Loucy (cell line): ENCODE measurements around the gene APMAP.
"Not testable (repeated sequence)": the region's sequence is repeated elsewhere in the genome, so short reads cannot be mapped to it uniquely, and the experiment has no call there.

Experiments used
- H2AFZ ChIP-seq: fragments of 200-600 bp; sonication (generic); 2 replicates; pipeline ENCODE4 v1.6.0; 2016; ENCODE audit warnings: antibody characterized with exemption, mild to moderate bottlenecking, low read length, moderate library complexity
- H3F3A ChIP-seq: fragments of 200-600 bp; 2 replicates; pipeline ENCODE4 v1.6.0; 2016; ENCODE audit warnings: antibody characterized with exemption, low read depth, mild to moderate bottlenecking
- H3K27me3 ChIP-seq: fragments of 200-600 bp; sonication (generic); 2 replicates; pipeline ENCODE4 v1.6.1; 2014; ENCODE audit warnings: low read length, mild to moderate bottlenecking; ENCODE audit not compliant: insufficient read depth, poor library complexity, severe bottlenecking
- H3K36me3 ChIP-seq: fragments of 200-600 bp; sonication (generic); 2 replicates; pipeline ENCODE4 v1.6.1; 2016; ENCODE audit warnings: low read length; ENCODE audit not compliant: insufficient read depth
- H3K4me1 ChIP-seq: fragments of 200-600 bp; sonication (generic); 2 replicates; pipeline ENCODE4 v1.5.1; 2014; ENCODE audit warnings: low read length, mild to moderate bottlenecking; ENCODE audit not compliant: insufficient read depth, poor library complexity, severe bottlenecking
- H3K4me2 ChIP-seq: fragments of 200-600 bp; sonication (generic); 2 replicates; pipeline ENCODE4 v1.6.0; 2014; ENCODE audit warnings: antibody characterized with exemption, low read length, low read depth, mild to moderate bottlenecking; ENCODE audit not compliant: poor library complexity, severe bottlenecking
- H3K4me3 ChIP-seq: fragments of 200-600 bp; sonication (generic); 2 replicates; pipeline ENCODE4 v1.5.1; 2014; ENCODE audit warnings: low read length, mild to moderate bottlenecking, mixed read lengths; ENCODE audit not compliant: poor library complexity, severe bottlenecking
- H3K79me2 ChIP-seq: fragments of 200-600 bp; sonication (generic); 2 replicates; pipeline ENCODE4 v1.6.1; 2014; ENCODE audit warnings: low read length; ENCODE audit not compliant: insufficient read depth
- H3K9ac ChIP-seq: fragments of 200-600 bp; sonication (generic); 2 replicates; pipeline ENCODE4 v1.6.0; 2014; ENCODE audit warnings: mild to moderate bottlenecking, low read depth, low read length, moderate library complexity; ENCODE audit not compliant: poor library complexity, severe bottlenecking
- H3K9me2 ChIP-seq: fragments of 200-600 bp; sonication (generic); replicated peaks from 2 replicates; pipeline ENCODE4 v1.6.1; 2016; ENCODE audit warnings: low read depth, low read length, mixed read lengths
- H3K9me3 ChIP-seq: fragments of 200-600 bp; sonication (generic); 2 replicates; pipeline ENCODE4 v1.6.1; 2014; ENCODE audit warnings: mild to moderate bottlenecking, antibody characterized with exemption, low read length, low read depth; ENCODE audit not compliant: insufficient read depth
- H4K20me1 ChIP-seq: fragments of 200-600 bp; sonication (generic); 2 replicates; pipeline ENCODE4 v1.6.0; 2014; ENCODE audit warnings: antibody characterized with exemption, low read length, mild to moderate bottlenecking; ENCODE audit not compliant: insufficient read depth, poor library complexity, severe bottlenecking
- TF ChIP-seq, protein P1 (sequence below): fragments of 200-600 bp; sonication (generic); conservative IDR thresholded peaks from 2 replicates; pipeline ENCODE4 v1.5.1; 2014; ENCODE audit warnings: mild to moderate bottlenecking, antibody characterized with exemption, low read length

APMAP gene

DNA sequence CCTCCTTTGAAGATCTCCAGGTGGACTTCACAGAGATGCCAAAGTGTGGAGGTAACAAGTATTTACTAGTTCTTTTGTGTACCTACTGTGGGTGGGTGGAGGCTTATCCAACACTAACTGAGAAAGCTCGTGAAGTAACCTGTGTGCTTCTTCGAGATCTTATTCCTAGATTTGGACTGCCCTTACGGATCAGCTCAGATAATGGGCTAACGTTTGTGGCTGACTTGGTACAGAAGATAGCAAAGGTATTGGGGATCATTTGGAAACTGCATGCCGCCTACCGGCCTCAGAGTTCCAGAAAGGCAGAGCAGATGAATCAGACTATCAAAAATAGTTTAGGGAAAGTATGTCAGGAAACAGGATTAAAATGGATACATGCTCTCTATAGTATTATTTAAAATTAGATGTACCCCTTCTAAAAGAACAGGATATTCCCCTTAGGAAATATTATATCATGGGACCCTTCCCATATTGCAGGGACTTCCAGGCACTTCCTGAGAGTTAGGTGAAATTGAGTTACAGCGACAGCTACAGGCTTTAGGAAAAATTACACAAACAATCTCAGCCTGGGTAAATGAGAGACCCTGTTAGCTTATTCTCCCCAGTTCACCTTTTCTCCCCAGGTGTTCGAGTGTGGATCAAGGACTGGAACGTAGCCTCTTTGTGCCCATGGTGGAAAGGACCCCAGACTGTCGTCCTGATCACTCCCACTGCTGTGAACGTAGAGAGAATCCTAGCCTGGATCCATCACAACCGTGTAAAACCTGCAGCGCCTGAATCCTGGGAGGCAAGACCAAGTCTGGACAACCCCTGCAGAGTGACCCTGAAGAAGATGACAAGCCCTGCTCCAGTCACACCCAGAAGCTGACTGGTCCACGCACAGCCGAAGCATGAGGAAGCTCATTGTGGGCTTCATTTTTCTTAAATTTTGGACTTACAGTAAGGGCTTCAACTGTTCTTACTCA is 61.5 kb downstream of the APMAP start:
- Histone ChIP-seq H3K4me2 (peak overlapping the region; percentile 59), H2AFZ (peak overlapping the region; percentile 59; the same call in 1 of the 2 replicates), H3K4me3 (peak overlapping the region; percentile 31), H3K9ac (peak overlapping the region; percentile 45), H3K4me1 (peaks cover 22% of the 10 kb centered on the region)
- not testable (repeated sequence) for H4K20me1 ChIP-seq, H3K9me3 ChIP-seq, H3K27me3 ChIP-seq, H3F3A ChIP-seq, H3K9me2 ChIP-seq, H3K79me2 ChIP-seq, H3K36me3 ChIP-seq
- TF ChIP-seq, protein P1, sequence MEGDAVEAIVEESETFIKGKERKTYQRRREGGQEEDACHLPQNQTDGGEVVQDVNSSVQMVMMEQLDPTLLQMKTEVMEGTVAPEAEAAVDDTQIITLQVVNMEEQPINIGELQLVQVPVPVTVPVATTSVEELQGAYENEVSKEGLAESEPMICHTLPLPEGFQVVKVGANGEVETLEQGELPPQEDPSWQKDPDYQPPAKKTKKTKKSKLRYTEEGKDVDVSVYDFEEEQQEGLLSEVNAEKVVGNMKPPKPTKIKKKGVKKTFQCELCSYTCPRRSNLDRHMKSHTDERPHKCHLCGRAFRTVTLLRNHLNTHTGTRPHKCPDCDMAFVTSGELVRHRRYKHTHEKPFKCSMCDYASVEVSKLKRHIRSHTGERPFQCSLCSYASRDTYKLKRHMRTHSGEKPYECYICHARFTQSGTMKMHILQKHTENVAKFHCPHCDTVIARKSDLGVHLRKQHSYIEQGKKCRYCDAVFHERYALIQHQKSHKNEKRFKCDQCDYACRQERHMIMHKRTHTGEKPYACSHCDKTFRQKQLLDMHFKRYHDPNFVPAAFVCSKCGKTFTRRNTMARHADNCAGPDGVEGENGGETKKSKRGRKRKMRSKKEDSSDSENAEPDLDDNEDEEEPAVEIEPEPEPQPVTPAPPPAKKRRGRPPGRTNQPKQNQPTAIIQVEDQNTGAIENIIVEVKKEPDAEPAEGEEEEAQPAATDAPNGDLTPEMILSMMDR, result peak; percentile 68

DNA sequence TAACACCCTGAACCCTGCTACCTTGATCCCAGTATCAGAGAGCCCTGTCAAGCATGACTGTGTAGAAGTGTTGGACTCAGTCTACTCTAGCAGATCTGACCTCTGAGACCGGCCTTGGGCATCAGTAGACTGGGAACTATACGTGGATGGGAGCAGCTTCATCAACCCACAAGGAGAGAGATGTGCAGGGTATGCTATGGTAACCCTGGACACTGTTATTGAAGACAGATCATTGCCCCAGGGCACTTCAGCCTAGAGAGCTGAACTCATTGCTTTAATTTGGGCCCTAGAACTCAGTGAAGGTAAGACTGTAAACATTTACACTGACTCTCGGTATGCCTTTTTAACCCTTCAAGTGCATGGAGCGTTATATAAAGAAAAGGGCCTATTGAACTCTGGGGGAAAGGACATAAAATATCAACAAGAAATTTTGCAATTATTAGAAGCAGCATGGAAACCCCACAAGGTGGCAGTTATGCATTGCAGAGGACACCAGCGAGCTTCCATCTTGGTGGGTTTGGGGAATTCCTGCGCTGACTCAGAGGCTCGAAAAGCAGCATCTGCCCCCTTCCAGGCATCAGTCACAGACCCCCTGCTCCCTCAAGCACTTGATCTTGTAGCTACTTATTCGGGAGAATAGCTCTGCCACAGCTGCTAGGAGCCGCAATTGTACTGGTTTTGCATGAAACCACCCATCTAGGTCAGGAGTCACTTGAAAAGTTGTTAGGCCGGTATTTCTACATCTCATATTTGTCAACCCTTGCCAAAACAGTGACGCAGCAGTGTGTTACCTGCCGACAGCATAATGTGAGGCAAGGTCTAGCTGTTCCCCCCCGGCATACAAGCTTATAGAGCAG is 62.5 kb downstream of the APMAP start:
- H3K36me3 ChIP-seq, H3K9me3 ChIP-seq, H3K79me2 ChIP-seq, H4K20me1 ChIP-seq, H3K4me2 ChIP-seq, H3K9ac ChIP-seq, H3K4me3 ChIP-seq, H3K27me3 ChIP-seq, H3K9me2 ChIP-seq, H3F3A ChIP-seq: not testable (repeated sequence)
- H2AFZ ChIP-seq, result 0 out of 2 replicates have a peak overlapping the region, but pooled peaks have one; percentile 42
- H3K4me1 ChIP-seq, result peaks cover 22% of the 10 kb centered on the region
- TF ChIP-seq, protein P1, result peak; percentile 50

DNA sequence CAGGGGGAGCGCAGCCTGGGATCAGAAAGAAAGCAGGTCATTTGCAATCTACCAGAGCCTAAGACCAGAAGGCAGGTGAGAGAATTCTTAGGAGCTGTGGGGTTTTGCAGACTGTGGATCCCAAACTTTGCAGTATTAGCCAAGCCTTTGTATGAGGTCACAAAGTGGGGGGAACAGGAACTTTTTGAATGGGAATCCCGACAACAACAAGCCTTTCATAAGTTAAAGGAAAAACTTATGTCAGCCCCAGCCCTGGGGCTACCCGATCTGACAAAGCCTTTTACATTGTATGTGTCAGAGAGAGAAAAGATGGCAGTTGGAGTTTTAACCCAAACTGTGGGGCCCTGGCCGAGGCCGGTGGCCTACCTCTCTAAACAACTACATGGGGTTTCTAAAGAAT is 63.3 kb downstream of the APMAP start:
- H3K79me2 ChIP-seq, H3K4me3 ChIP-seq, H3K9ac ChIP-seq, H2AFZ ChIP-seq, H3K9me3 ChIP-seq, H3K27me3 ChIP-seq, H3K36me3 ChIP-seq, H3K9me2 ChIP-seq, H4K20me1 ChIP-seq, H3K4me2 ChIP-seq, H3F3A ChIP-seq: not testable (repeated sequence)
- H3K4me1 ChIP-seq, result peaks cover 22% of the 10 kb centered on the region

DNA sequence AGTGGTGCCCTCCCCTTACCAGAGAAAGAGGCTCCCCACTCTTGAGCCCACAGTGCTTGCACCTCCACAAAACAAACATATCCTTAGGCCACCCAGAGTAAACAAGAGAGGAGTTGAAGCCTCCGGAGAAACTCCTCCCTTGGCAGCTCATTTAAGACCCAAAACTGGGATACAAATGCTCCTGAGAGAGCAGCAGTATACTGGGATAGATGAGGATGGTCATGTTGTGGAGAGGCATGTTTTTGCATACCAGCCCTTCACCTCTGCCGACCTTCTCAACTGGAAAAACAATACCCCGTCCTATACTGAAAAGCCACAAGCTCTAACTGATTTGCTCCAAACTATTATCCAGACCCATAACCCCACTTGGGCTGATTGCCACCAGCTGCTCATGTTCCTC is 71.8 kb downstream of the APMAP start:
- H3K9ac ChIP-seq, H3K9me2 ChIP-seq, H3K27me3 ChIP-seq, H2AFZ ChIP-seq, H3K4me3 ChIP-seq, H3K4me1 ChIP-seq, H3K79me2 ChIP-seq, H3K36me3 ChIP-seq, H3K4me2 ChIP-seq, H4K20me1 ChIP-seq, H3K9me3 ChIP-seq, H3F3A ChIP-seq: not testable (repeated sequence)

DNA sequence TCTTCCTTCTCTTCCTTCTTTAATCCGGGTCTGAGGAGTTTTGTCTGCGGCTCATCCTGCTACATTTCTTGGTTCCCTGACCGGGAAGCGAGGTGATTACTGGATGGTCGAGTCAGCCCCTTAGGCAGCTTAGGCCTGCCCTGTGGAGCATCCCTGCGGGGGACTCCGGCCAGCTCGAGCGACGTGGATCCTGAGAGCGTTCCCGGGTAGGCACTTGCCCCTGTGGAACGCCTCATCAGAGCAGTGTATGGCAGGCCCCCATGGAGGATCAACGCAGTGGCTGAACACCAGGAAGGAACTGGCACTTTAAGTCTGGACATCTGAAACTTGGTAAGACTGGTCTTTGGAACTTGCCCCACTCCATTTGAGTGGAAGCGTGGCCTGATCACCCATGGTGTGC is 72.9 kb downstream of the APMAP start:
- H4K20me1 ChIP-seq, H3K4me3 ChIP-seq, H3K79me2 ChIP-seq, H3K4me2 ChIP-seq, H2AFZ ChIP-seq, H3K9ac ChIP-seq, H3K36me3 ChIP-seq, H3F3A ChIP-seq, H3K9me3 ChIP-seq, H3K9me2 ChIP-seq, H3K27me3 ChIP-seq, H3K4me1 ChIP-seq: not testable (repeated sequence)
